NCI-H748 (cell line): ENCODE results near the gene KEL.

Source experiments
- DNase-seq: peaks from one replicate; lab custom pipeline; 2025; ENCODE audit not compliant: unreplicated experiment; lab: John Stamatoyannopoulos, UW

Gene KEL

GRCh38 chr7:142899661-142900060 is 62.5 kb downstream of the KEL start:
- DNase-seq: no peak

GRCh38 chr7:142898377-142899170 is 63.6 kb downstream of the KEL start:
- DNase-seq: peak; percentile 80

GRCh38 chr7:142897691-142898090 is 64.5 kb downstream of the KEL start:
- DNase-seq: no peak

- DNase-seq: no peak
These were observed 65.3 kb downstream of the KEL start for GRCh38 chr7:142896741-142897379.

- DNase-seq: no peak
These were observed 66.0 kb downstream of the KEL start for GRCh38 chr7:142896151-142896550.

- DNase-seq: no peak
These were observed 67.1 kb downstream of the KEL start for GRCh38 chr7:142894985-142895593.

DNA sequence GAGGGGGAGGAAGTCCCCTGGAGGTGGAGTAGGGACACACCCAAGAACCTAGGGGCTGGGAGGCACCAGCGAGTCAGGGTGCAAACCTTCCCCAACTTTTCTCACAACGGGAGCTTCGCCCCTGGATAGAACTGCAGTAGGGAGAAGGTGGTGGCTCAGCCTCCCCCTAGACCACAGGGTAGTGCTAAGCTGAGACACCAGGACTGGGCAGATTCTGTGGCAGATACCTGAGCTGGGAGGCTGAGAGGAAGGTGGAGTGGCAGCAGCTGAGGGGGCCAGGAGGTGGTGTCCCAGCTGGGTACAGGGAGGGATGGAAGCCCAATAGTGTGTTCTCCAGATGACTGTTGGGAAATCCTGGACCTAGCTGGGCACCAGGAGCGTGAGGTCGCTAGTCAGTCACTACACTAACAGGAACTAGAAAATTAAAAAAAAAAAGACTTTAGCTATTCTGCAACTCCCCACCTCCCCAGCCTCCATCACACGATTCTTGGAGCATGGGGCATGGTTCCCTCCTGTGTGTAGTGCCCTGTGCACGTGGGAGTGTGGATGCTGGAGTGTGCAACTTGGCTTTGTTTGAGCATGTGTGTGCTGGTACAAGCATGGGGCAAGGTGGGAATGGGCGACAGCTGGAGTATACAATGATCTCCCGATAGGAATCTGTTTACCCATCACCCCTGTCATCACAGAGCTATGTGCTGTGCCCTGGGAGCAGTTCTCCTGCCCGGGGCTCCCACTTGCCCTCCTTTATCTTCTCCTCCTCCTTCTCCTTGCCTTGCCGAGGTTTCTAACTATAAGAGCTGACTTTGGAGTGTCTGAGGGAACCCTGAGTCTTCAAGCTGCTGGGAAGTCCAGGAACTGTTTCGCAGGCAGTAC is 67.8 kb downstream of the KEL start:
- no peak for DNase-seq

GRCh38 chr7:142892951-142893350 is 69.2 kb downstream of the KEL start:
- DNase-seq: no peak

DNA sequence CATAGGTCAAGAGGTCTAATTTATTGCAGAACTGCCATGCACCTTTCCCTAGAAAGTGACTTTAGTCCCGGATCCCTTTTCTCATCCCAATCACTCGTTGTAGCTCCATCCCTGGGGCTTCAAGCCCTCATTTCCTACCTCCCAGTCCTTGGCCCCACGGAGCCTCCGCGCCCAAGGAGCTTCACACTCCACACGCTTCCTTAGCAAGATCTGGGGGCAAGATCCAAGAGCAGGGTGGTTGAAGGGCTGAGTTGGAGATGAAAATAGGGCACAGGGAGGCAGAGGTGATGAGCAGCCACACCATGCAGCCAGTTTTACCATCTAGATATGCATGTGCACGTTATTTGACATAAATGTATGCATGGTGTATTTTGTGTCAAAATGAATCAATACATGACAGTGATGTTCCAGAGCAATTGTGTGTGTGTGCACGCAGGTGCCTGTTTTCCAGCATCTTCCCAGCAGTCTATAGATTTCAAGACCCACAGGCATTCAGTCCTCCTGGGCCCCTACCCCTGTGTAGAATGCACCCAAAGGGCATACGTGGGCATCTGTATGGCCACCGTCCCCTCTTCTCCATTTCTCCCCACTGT is 70.6 kb downstream of the KEL start:
- no peak for DNase-seq
